Activated CD4-positive, alpha-beta T cell treated with anti-CD3 and anti-CD28 coated beads for 1 hour (primary cell): ENCODE measurements around the gene SLCO2A1.

Experiments
- DNase-seq: peaks from one replicate; pipeline ENCODE4 v3.0.0-alpha.2; 2020

SLCO2A1 gene

GRCh38 chr3:133973249-133973980 is 56.3 kb downstream of the SLCO2A1 start:
- no peak for DNase-seq

- DNase-seq: no peak
These were observed 57.6 kb downstream of the SLCO2A1 start for GRCh38 chr3:133972156-133972555.

DNA sequence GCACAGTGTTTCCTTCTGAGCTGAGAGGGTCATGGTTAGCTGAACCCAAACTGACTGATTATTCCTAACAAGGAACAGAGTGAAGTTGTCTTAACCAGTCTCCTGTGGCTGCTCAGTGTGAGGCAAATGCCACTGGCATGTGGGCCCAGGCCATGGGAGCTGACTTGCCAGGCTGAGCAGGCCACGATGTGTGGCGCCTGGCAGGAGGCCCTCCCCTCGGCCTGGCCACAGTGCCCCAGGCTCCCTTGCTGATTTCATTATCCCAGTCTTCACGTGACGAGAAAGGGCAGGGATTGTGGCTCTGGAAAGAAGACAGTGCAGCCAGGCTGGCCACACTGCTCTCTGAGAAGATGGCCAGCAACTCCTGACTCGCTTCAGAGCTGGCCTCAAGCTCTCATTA is 58.8 kb downstream of the SLCO2A1 start:
- DNase-seq: no peak

DNA sequence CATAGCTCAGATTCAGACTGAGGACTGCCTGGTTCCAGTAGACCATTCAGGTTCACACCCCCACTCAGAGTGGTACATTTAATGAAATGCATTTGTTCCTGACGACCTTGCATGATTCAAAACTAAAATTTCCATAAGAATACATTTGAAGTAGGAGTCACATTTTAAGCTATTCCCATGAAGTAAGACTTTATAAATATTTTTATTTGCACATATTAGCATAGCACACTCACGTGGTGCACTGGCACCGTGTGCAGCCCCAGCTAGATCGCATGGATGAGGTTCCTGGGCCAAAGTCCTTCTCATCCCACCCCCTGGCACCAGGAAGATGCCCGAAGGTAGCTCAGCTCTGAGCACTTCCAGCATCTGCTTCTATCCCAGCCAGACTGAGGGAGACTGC is 59.4 kb downstream of the SLCO2A1 start:
- no peak for DNase-seq

- no peak for DNase-seq
These were observed 61.5 kb downstream of the SLCO2A1 start for GRCh38 chr3:133967992-133968892.

GRCh38 chr3:133966954-133967353 is 62.8 kb downstream of the SLCO2A1 start:
- DNase-seq: no peak

GRCh38 chr3:133965906-133966305 is 63.8 kb downstream of the SLCO2A1 start:
- no peak for DNase-seq

DNA sequence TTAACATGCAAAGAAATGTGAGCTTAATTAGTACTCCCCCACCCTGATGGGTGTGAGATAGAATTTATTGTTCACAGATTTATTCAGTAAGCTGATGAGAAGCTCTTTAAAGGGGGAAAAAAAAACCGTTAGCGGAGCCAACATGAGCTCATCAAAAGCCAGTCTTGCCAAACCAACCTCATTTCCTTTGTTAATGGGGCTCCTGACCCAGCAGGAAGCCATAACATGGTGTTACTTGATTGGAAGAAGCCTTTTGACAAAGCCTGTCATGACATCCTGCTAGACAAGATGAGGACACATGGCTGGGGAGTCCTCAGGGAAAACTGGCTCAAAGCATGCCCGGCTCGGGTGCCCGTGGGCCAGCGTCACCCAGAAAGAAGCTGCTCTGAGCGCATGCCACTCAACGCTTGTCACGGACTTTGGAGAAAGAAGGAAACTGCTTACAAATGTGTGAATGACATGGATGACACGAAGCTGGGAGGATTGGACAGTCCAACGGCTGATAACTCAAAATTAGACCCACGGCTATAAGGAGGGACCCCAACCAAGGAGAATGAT is 64.6 kb downstream of the SLCO2A1 start:
- no peak for DNase-seq

- no peak for DNase-seq
These were observed 65.2 kb downstream of the SLCO2A1 start for GRCh38 chr3:133964547-133964946.

- DNase-seq: no peak
These were observed 65.9 kb downstream of the SLCO2A1 start for GRCh38 chr3:133963657-133964396.

DNA sequence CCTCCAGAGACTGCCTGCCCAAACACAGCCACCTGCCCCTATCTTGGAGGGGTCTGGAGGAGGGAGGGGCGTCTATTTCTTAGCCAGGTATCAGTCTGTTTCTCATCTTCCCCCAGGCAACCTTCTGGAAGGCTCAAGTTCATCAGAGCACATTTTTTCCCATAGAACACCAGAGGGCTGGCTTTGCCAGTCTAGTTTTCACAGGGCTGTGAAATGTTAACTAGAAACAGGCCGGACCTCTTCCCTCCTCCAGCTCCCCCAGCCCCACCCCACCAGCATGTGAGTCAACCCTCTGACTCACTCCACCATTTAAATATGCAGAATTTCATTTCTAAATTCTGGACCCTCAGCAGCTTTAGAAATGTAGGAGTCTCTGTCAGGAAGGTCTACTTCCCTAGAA is 66.9 kb downstream of the SLCO2A1 start:
- no peak for DNase-seq

DNA sequence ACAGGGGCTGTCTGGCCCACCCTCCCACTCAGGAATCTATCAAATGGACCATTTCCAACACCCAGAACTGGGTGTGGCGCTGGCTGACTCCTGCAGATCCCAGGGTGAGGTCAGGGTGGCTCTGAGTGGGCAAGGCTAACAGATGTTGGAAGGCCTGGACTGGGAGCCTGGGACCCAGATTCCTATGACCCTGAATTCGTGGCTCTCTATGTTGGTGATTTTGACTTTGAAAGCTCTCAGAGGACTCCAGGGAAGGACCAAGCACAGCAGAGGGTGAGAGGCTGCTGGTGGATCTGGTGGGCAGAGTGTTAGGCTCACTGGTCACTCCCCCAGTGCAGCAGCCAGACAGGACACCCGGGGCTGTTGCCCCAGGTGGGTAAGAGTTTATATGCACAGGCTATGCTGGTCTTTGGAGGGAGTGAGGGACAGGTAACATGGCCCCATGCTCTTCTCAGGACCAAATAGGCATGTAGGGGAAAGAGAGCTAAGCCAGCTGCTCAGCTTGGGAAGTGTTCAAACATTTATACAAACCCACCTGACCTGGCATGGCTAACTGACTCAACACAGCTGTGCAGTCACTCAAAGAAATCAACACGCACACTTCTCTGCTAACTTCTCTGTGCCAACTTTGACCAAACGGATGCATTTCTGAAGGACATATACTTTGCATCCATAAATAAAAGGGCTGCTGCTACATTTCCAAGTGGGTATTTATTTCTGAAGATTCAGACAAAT is 71.5 kb downstream of the SLCO2A1 start:
- DNase-seq: no peak

DNA sequence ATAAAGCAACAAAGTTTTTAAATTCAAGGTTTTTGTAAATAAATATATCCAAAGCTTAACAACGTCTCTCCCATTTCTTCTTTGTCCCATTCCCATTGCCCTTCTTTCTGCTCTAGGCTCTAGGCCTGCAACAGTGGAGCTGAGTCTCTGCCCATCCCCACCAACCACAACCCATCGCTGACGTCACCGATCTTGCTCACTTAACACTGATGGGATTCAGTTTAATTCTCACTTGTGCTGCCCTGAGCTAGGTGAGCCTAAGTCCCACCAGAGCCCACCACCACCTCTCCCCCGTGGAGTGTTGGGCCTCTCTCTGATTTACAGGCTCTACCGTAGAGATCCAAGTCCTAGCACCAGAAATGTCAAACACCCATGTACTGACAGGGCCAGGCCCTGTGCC is 72.7 kb downstream of the SLCO2A1 start:
- no peak for DNase-seq

DNA sequence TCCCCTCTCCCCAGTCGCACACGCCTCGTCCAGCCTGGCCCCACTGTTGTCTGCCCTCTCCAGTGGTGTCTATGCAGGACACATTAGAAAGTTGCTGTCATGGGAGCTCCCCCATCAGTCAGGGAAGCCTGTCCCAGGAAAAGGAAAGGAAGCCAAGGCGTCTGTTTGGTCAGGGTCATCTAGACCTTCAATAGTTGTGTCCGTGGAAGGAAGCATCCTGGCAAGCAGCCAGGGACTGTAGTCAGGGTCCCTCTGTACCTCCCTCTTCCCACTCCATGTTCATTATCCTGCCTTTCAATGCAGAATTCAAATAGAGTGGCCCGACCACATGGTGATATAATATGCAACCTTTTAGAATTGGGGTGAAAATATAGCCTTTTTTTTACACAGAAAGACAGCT is 73.4 kb downstream of the SLCO2A1 start:
- no peak for DNase-seq

GRCh38 chr3:133955892-133956291 is 73.8 kb downstream of the SLCO2A1 start:
- DNase-seq: no peak

DNA sequence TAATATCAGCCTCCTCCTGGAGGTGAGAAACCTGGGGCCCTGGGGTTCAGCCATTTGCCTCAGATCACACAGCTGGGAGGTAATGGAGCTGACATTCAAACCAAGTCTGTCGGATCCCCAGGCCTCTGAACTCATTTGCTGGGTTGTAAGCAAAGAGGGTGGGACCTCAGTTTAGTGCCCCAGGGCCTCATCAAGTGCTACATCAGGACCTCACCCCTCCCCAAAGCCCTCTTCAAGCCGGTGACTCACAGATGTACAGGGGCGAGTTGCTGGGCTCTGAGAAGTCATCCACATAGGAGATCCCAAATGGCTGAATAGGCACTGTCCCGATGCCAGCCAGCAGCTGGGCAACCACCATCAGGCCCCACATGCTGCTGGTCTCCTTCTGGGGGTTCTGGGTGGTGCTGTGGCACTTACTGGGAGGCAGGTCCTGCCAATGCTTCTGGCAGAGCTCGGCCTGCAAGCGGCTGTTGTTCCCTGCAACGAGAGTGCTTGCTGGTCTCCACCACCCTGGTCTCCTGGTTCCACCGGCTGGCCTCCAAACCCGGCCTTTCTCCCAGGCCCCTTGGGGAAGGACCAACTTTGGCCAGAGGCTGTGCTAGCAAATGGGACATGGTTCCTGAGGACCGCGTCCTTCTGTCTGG is 74.9 kb downstream of the SLCO2A1 start:
- DNase-seq: no peak

- no peak for DNase-seq
These were observed 76.4 kb downstream of the SLCO2A1 start for GRCh38 chr3:133953297-133953696.

GRCh38 chr3:133949438-133949837 is 80.3 kb downstream of the SLCO2A1 start:
- DNase-seq: no peak

GRCh38 chr3:133948996-133949395 is 80.7 kb downstream of the SLCO2A1 start:
- DNase-seq: no peak

GRCh38 chr3:133948131-133948810 is 81.5 kb downstream of the SLCO2A1 start:
- DNase-seq: no peak

GRCh38 chr3:133945381-133946095 is 84.2 kb downstream of the SLCO2A1 start:
- DNase-seq: no peak
